ENCODE results near the gene PRKCZ. TPM values are rescaled to one million over a fixed set of nuclear protein-coding genes. Genes with fewer than 3 reads are reported as not detected.

The PRKCZ gene
- total RNA-seq, 1 donor from 2014 or later = 1.3 TPM

- no peak for TF ChIP-seq CTCF (IDR thresholded peaks at IDR 0.05)
- Histone ChIP-seq H3K36me3 (no peaks in the 10 kb centered on the region), H3K4me1 (no peaks in the 10 kb centered on the region), H3K27me3 (no peaks in the 10 kb centered on the region), H3K27ac (no peak overlapping the region), H3K4me3 (no peak overlapping the region), H3K9me3 (no peaks in the 10 kb centered on the region)
- intact Hi-C loops (cut with DNase I) = no loop called here
- DNase-seq (ENCODE audit: low spot score in 2 of 2) = no peak
These were observed 106.7 kb downstream of the PRKCZ start for GRCh38 chr1:2156866-2157265.

- Histone ChIP-seq H3K27me3 (no peaks in the 10 kb centered on the region), H3K4me3 (no peak overlapping the region), H3K27ac (no peak overlapping the region), H3K9me3 (no peaks in the 10 kb centered on the region), H3K4me1 (no peaks in the 10 kb centered on the region), H3K36me3 (no peaks in the 10 kb centered on the region)
- no peak for DNase-seq (ENCODE audit: low spot score in 2 of 2)
- intact Hi-C loops (cut with DNase I) = no loop called here
- no peak for TF ChIP-seq CTCF (IDR thresholded peaks at IDR 0.05)
These were observed 107.6 kb downstream of the PRKCZ start for GRCh38 chr1:2157856-2158255.

GRCh38 chr1:2158272-2158671 lies 108.1 kb downstream of the PRKCZ start:
- H3K4me3 ChIP-seq = no peak overlapping the region
- H3K27me3 ChIP-seq = no peaks in the 10 kb centered on the region
- H3K9me3 ChIP-seq = no peaks in the 10 kb centered on the region
- TF ChIP-seq CTCF (IDR thresholded peaks at IDR 0.05) = no peak
- H3K4me1 ChIP-seq = no peaks in the 10 kb centered on the region
- H3K36me3 ChIP-seq = no peaks in the 10 kb centered on the region
- H3K27ac ChIP-seq = no peak overlapping the region
- intact Hi-C loops (cut with DNase I) = no loop called here
- DNase-seq (ENCODE audit: low spot score in 2 of 2) = no peak

- Histone ChIP-seq H3K4me3 (no peak overlapping the region), H3K27me3 (no peaks in the 10 kb centered on the region), H3K27ac (no peak overlapping the region), H3K9me3 (no peaks in the 10 kb centered on the region), H3K4me1 (no peaks in the 10 kb centered on the region), H3K36me3 (no peaks in the 10 kb centered on the region)
- TF ChIP-seq CTCF (IDR thresholded peaks at IDR 0.05) = no peak
- DNase-seq (ENCODE audit: low spot score in 2 of 2) = no peak
- intact Hi-C loops (cut with DNase I) = no loop called here
These were observed 108.9 kb downstream of the PRKCZ start for GRCh38 chr1:2159124-2159523.

- no peak for DNase-seq (ENCODE audit: low spot score in 2 of 2)
- intact Hi-C loops (cut with DNase I) = no loop called here
- Histone ChIP-seq H3K9me3 (no peaks in the 10 kb centered on the region), H3K27me3 (no peaks in the 10 kb centered on the region), H3K4me1 (no peaks in the 10 kb centered on the region), H3K36me3 (no peaks in the 10 kb centered on the region), H3K27ac (no peak overlapping the region), H3K4me3 (no peak overlapping the region)
- no peak for TF ChIP-seq CTCF (IDR thresholded peaks at IDR 0.05)
These were observed 110.5 kb downstream of the PRKCZ start for GRCh38 chr1:2160451-2161300.

Data from ascending aorta (tissue), 2 donors.